HepG2 (cell line): Measurements from ENCODE around the gene PRR14. TPM values are rescaled to one million over a fixed set of nuclear protein-coding genes. Genes with fewer than 3 reads are reported as not detected.

Source experiments
- ATF3 ChIP-seq: sonication (generic); formaldehyde crosslinking; IDR thresholded peaks from 2 replicates; pipeline ENCODE4 v1.4.0; 2020; ENCODE audit warnings: missing genetic modification reagents
- ETV5 ChIP-seq: IDR thresholded peaks from 2 replicates; pipeline ENCODE4 v1.6.1; 2018; ENCODE audit warnings: missing biosample characterization, missing genetic modification reagents, inconsistent platforms, borderline replicate concordance
- FOXM1 ChIP-seq: sonication (generic); formaldehyde crosslinking; IDR thresholded peaks from 2 replicates; pipeline ENCODE4 v1.5.0; 2020; ENCODE audit warnings: missing genetic modification reagents
- HOXA3 ChIP-seq: sonication (generic); formaldehyde crosslinking; IDR thresholded peaks from 2 replicates; pipeline ENCODE4 v1.5.0; 2020; ENCODE audit warnings: missing genetic modification reagents
- IRF9 ChIP-seq: sonication (generic); formaldehyde crosslinking; IDR thresholded peaks from 2 replicates; pipeline ENCODE4 v1.8.0; 2022; ENCODE audit warnings: missing genetic modification reagents, mild to moderate bottlenecking, borderline replicate concordance
- KAT8 ChIP-seq: IDR thresholded peaks from 2 replicates; pipeline ENCODE4 v1.6.1; 2016; ENCODE audit warnings: missing genetic modification reagents, missing compliant biosample characterization
- NR2F6 ChIP-seq, 2 experiments: IDR thresholded peaks; 2 replicates each; pipeline ENCODE4 v1.6.1; 2016; ENCODE audit warnings: antibody characterized with exemption in 1 of 2, mild to moderate bottlenecking in 1 of 2
- PPARG ChIP-seq: conservative IDR thresholded peaks from 2 replicates; pipeline ENCODE4 v1.6.1; 2016; ENCODE audit warnings: missing biosample characterization, missing genetic modification reagents
- SAP130 ChIP-seq: IDR thresholded peaks from 2 replicates; pipeline ENCODE4 v1.6.1; 2016; ENCODE audit warnings: low read depth
- ZNF580 ChIP-seq: IDR thresholded peaks from 2 replicates; pipeline ENCODE4 v1.6.1; 2016; ENCODE audit warnings: low read depth, borderline replicate concordance
- ZNF792 ChIP-seq: IDR thresholded peaks from 2 replicates; pipeline ENCODE4 v1.6.1; 2016
- ZSCAN21 ChIP-seq: sonication (generic); formaldehyde crosslinking; IDR thresholded peaks from 2 replicates; pipeline ENCODE4 v1.8.0; 2022; ENCODE audit warnings: mild to moderate bottlenecking, missing genetic modification reagents, moderate library complexity, borderline replicate concordance
- polyA plus RNA-seq, 8 experiments: library from polyadenylated mRNA; depleted of rRNA in 3 of 8; stranded (reverse) in 7 of 8; unstranded in 1 of 8; fragments of >200 nt; fragmentation: Illumina TruSeq in 4 of 8; extraction: Trizol in 4 of 8; gene quantifications; 2 replicates each; pipeline versions ENCODE4 v1.2.1 to v1.2.3, GENCODE V29; 2011 to 2016; ENCODE audit warnings: low read depth in 4 of 8, missing spikeins in 1 of 8, mixed read lengths in 1 of 8; ENCODE audit not compliant: insufficient read depth in 1 of 8
- total RNA-seq, 5 experiments: library from RNA; depleted of rRNA; stranded (reverse); fragments of >200 nt; fragmentation: Illumina TruSeq; extraction: Trizol; gene quantifications; 2 replicates each; pipeline ENCODE4 v1.2.3, GENCODE V29; 2016; ENCODE audit warnings: low read depth in 1 of 5
- TF ChIP-seq, protein P1 (sequence below): sonication (generic); formaldehyde crosslinking; IDR thresholded peaks from 2 replicates; pipeline ENCODE4; 2020; ENCODE audit warnings: missing genetic modification reagents, mild to moderate bottlenecking, borderline replicate concordance
- TF ChIP-seq, protein P2 (sequence below): sonication (generic); formaldehyde crosslinking; IDR thresholded peaks from 2 replicates; pipeline ENCODE4 v1.4.0; 2020; ENCODE audit warnings: missing genetic modification reagents
- TF ChIP-seq, protein P3 (sequence below): sonication (generic); formaldehyde crosslinking; IDR thresholded peaks from 2 replicates; pipeline ENCODE4 v1.4.0; 2020; ENCODE audit warnings: missing genetic modification reagents, borderline replicate concordance
- TF ChIP-seq, protein P4 (sequence below): sonication (generic); formaldehyde crosslinking; IDR thresholded peaks from 2 replicates; pipeline ENCODE4 v1.5.1; 2020; ENCODE audit warnings: mild to moderate bottlenecking, moderate library complexity, missing genetic modification reagents

Gene PRR14
- total and polyA plus RNA-seq, 2 of the 13 experiments (the other 11 are each of a cell fraction or from before 2014, with no cell fraction given) = 8.4 to 11.0 TPM

DNA sequence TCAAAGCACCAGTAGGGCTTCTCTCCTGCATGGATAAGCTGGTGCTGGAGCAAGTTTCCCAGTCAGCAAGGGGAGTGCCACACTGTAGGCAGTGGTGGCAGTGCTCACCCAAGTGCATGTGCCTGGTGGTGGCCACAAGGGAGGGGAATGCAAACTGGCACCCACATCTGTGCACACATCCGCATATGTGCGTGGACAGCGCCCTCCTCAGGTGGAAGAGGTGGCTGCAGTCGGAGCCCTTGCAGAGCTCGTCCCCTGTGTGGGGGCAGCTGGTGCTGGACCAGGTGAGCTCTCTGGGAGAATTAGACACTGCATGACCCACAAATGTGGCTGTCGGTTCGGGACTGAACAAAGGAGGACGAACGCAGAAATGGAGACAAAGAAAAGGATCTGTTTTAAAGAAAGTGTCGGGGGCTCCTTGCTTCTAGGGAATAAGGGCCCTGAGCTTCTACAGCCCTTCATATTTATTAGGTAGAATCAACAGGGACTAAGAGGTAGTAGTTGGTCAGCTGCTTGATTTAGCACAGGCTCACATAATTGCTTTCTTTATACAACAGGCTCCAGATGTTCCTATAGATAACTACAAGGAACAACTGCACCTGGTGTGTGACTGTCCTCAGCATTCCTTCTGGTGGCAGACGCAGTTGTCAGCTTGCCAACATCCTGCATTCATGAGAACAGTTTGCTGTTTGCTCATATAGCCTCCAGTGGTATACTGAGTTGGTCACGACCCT, 35.2 kb upstream of the PRR14 start (continued):
- TF ChIP-seq ZNF580 (CRISPR knock-in tag) (0 out of 2 replicates have a peak, but pooled peaks have one; percentile 34), ETV5 (CRISPR knock-in tag) (peak; percentile 55), ZNF792 (CRISPR knock-in tag) (0 out of 2 replicates have a peak, but pooled peaks have one; percentile 41), ZSCAN21 (CRISPR knock-in tag) (peak; percentile 30; the same call in 1 of the 2 replicates), FOXM1 (CRISPR knock-in tag) (no peak), HOXA3 (CRISPR knock-in tag) (peak; percentile 37; the same call in 1 of the 2 replicates), ATF3 (CRISPR knock-in tag) (0 out of 2 replicates have a peak, but pooled peaks have one; percentile 18), KAT8 (CRISPR knock-in tag) (no peak), SAP130 (CRISPR knock-in tag) (peak; percentile 45; the same call in 1 of the 2 replicates), IRF9 (CRISPR knock-in tag) (peak; percentile 75; the same call in 1 of the 2 replicates), NR2F6 (IDR thresholded peaks at IDR 0.05) (no peak), NR2F6 (CRISPR knock-in tag; IDR thresholded peaks at IDR 0.05) (peak; percentile 51; the same call in 1 of the 2 replicates), PPARG (CRISPR knock-in tag) (no peak)
- TF ChIP-seq, protein P1, sequence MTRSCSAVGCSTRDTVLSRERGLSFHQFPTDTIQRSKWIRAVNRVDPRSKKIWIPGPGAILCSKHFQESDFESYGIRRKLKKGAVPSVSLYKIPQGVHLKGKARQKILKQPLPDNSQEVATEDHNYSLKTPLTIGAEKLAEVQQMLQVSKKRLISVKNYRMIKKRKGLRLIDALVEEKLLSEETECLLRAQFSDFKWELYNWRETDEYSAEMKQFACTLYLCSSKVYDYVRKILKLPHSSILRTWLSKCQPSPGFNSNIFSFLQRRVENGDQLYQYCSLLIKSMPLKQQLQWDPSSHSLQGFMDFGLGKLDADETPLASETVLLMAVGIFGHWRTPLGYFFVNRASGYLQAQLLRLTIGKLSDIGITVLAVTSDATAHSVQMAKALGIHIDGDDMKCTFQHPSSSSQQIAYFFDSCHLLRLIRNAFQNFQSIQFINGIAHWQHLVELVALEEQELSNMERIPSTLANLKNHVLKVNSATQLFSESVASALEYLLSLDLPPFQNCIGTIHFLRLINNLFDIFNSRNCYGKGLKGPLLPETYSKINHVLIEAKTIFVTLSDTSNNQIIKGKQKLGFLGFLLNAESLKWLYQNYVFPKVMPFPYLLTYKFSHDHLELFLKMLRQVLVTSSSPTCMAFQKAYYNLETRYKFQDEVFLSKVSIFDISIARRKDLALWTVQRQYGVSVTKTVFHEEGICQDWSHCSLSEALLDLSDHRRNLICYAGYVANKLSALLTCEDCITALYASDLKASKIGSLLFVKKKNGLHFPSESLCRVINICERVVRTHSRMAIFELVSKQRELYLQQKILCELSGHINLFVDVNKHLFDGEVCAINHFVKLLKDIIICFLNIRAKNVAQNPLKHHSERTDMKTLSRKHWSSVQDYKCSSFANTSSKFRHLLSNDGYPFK (CRISPR knock-in tag) = peak; percentile 75
- TF ChIP-seq, protein P2, sequence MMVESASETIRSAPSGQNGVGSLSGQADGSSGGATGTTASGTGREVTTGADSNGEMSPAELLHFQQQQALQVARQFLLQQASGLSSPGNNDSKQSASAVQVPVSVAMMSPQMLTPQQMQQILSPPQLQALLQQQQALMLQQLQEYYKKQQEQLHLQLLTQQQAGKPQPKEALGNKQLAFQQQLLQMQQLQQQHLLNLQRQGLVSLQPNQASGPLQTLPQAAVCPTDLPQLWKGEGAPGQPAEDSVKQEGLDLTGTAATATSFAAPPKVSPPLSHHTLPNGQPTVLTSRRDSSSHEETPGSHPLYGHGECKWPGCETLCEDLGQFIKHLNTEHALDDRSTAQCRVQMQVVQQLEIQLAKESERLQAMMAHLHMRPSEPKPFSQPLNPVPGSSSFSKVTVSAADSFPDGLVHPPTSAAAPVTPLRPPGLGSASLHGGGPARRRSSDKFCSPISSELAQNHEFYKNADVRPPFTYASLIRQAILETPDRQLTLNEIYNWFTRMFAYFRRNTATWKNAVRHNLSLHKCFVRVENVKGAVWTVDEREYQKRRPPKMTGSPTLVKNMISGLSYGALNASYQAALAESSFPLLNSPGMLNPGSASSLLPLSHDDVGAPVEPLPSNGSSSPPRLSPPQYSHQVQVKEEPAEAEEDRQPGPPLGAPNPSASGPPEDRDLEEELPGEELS (CRISPR knock-in tag) = no peak
- TF ChIP-seq, protein P3, sequence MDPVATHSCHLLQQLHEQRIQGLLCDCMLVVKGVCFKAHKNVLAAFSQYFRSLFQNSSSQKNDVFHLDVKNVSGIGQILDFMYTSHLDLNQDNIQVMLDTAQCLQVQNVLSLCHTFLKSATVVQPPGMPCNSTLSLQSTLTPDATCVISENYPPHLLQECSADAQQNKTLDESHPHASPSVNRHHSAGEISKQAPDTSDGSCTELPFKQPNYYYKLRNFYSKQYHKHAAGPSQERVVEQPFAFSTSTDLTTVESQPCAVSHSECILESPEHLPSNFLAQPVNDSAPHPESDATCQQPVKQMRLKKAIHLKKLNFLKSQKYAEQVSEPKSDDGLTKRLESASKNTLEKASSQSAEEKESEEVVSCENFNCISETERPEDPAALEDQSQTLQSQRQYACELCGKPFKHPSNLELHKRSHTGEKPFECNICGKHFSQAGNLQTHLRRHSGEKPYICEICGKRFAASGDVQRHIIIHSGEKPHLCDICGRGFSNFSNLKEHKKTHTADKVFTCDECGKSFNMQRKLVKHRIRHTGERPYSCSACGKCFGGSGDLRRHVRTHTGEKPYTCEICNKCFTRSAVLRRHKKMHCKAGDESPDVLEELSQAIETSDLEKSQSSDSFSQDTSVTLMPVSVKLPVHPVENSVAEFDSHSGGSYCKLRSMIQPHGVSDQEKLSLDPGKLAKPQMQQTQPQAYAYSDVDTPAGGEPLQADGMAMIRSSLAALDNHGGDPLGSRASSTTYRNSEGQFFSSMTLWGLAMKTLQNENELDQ (CRISPR knock-in tag) = peak; percentile 74; the same call in 1 of the 2 replicates
- TF ChIP-seq, protein P4, sequence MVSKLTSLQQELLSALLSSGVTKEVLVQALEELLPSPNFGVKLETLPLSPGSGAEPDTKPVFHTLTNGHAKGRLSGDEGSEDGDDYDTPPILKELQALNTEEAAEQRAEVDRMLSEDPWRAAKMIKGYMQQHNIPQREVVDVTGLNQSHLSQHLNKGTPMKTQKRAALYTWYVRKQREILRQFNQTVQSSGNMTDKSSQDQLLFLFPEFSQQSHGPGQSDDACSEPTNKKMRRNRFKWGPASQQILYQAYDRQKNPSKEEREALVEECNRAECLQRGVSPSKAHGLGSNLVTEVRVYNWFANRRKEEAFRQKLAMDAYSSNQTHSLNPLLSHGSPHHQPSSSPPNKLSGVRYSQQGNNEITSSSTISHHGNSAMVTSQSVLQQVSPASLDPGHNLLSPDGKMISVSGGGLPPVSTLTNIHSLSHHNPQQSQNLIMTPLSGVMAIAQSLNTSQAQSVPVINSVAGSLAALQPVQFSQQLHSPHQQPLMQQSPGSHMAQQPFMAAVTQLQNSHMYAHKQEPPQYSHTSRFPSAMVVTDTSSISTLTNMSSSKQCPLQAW (CRISPR knock-in tag) = 0 out of 2 replicates have a peak, but pooled peaks have one; percentile 27
